HG03095 (cell line): ENCODE data around the gene ELK1.
"Not testable (repeated sequence)": the region's sequence is repeated elsewhere in the genome, so short reads cannot be mapped to it uniquely, and the experiment has no call there.

Experiments used
- ATAC-seq: cut with Tn5 transposase; IDR thresholded peaks from one replicate; pipeline ENCODE4 v1.9.1; 2021; ENCODE audit warnings: moderate library complexity; ENCODE audit not compliant: unreplicated experiment

ELK1 gene, protein sequence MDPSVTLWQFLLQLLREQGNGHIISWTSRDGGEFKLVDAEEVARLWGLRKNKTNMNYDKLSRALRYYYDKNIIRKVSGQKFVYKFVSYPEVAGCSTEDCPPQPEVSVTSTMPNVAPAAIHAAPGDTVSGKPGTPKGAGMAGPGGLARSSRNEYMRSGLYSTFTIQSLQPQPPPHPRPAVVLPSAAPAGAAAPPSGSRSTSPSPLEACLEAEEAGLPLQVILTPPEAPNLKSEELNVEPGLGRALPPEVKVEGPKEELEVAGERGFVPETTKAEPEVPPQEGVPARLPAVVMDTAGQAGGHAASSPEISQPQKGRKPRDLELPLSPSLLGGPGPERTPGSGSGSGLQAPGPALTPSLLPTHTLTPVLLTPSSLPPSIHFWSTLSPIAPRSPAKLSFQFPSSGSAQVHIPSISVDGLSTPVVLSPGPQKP

DNA sequence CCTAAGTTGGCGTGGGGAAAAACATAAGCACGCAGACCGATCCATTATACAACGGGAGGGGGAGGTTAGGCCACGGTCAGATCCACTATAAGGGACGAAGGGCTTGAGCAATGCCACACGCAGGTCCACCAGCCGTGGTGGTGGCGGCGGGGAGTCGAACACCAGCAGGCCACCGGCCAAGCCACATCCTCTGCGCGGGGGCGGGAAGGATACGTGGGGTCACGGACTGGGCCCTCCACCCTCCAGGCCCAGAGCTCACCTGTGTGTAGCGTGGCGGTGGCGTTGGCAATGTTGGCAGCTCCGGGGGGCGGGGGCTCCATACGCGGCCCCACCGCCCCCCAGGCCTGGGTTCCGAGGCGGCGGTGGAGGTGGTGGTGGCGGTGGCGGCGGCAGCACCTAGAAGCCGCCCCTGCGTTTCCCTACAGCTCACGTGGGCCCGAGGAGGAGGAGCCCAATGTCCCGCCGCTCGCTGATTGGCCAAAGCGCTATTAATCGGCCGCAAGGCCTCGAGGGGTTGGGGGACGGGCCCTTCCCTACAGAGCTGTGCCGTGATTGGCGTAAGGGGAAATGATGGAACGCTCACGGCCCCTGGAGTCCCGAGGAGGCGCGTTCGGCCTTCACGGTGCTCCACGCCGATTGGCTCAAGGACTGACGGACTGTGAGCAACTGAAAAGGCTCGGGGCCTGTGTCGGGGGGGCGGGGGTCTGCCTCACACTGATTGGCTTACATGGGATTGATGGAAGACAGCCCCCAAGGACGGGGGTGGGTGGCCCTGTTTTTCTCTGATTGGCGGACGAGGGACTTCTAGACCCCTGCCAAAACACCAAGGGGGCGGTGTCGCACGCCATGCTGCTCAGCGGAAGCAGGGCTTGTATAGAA, at the start of gene ELK1:
Gene ELK1, minus strand, starts transcription at position 400 of the 879 bp plus-strand sequence. CDS start 9,122 bp downstream, outside the sequence.
- peak; percentile 87 for ATAC-seq

DNA sequence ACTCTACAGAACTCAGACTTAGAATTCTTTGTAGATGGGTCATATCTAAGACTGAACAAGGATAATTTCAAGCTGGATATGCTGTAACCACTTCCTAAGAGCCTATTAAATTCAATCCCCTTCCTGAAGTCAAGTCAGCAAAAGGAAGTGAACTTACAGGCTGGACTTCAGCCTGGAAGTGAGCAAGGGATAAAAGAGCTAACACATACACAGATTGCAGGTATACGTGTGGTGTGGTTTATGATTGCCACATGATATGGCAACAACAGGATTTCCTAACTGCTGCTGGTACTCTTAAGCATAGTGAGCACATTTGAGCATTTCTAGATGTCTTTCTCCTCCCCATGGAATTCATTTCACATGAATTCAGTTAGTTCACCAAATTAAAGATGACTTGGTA, 46.8 kb upstream of the ELK1 start:
- no peak for ATAC-seq

DNA sequence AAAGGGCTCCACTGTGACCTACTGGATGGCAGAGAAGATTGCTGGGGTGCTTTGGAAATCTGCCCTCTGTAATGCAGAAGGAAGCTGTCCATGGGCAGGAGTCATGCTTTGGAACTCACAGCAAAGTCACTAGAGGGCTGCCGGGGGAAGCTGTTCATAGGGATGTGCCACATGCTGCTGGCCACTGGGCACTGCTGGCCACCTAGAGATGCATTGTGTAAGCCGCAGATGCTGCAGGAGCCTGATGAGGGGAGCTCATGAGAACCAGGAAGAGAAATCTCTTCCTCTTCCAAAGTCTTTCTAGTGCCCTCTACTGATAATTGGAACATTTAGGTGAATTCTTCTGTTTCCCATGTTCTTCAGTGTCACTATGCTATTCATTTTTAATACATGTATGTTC, 39.8 kb upstream of the ELK1 start:
- ATAC-seq: no peak

DNA sequence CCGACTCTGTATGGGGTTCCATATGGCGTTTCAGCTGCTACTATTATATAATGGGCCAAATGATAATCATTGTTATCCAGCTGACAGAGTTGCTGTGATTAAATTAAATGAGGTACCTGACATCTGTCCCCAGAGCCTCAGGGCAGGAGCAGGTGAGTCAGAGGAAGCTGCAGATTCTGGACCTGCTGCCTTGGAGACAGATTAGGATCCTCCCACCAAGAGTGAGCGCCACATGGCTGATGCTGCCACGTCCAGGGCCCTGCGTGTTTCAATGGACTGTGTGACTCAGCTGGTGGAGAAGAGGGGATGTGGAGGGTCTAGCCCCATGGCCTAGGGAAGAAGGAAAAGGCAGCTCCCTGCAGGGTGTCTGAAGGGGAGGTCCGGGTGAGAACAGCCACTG, 36.9 kb upstream of the ELK1 start:
- no peak for ATAC-seq

DNA sequence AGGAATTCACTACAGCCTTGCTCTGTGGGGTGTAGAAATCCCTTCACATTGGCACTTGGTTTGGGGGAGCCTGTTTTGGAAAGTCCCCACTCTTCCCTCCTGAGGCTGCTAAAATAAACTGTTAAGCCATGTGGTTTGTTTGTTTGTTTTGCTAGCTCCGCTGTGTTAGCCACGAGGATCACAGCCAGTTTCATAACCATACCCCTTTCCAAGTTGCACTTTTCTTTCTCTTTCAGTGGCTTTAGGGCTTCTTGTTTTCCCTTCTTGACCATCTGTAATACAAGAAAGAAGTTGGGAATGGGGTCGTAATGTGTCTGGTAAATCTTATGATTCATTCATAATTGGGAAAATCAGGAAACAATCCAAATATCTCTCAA, 33.5 kb upstream of the ELK1 start:
- no peak for ATAC-seq

DNA sequence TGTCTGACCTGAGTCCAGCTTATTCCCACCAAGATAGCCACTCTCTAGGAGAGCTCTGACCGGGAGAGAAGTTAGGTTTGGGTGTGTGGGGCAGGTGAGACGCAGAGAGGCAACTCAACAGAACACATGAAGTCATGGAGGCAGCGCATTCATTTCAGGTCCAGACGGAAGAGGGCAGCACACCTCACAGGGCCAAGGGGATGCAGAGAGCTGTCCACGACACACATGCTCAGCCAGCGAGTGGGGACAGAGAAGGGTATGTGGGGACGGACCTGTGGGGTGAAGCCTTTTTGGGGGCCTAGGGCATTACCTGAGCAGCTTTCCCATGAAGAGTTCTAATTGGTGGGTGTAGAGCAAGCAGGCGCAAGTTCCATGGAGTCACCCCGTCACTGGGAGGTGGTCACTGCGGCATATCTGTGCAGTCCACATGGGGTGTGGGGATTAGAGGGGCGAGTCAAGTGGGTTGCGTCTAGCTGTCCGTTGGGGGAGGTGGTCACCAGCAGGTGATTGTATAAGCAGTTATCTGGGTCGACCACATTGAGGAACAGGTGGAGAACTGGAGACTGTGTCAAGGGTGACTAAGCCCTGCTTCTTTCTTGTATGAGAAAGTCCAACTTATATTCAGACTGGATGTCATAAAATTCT, 32.9 kb upstream of the ELK1 start:
- ATAC-seq: no peak

DNA sequence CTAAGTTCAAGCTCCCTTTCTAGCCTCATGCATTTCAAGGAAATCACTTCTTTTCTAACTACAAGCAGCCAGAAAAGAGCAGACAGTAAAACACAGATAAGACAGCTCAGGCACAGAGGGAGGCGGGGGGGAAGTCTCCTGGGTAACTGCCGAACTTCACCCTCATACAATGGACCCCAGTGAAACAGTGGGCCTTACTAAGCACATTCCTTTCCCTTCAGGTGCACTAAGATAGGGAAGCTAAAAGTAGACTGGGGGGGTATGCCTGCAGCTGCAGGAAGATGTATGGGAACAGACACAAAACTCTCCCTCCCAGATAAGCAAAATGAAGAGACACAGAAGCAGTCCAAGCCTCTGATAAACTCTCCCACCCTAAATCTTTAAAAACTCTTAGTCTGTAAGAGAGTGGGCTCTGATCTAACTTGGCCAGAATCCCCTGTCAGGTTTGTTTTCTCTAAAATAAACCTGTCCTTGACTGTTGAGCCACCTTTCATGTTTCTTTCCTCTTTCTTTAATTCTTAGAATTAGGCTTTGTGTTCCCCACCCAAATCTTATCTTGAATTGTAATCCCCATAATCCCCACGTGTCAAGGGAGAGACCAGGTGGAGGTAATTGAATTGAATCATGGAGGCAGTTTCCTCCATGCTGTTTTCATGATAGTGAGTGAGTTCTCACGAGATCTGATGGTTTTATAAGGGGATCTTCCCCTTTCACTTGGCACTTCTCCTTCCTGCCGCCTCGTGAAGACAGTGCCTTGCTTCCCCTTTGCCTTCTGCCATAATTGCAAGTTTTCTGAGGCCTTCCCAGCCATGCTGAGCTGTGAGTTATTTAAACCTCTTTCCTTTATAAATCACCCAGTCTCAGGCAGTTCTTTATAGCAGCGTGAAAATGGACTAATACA, 25.8 kb upstream of the ELK1 start:
- not testable (repeated sequence) for ATAC-seq

DNA sequence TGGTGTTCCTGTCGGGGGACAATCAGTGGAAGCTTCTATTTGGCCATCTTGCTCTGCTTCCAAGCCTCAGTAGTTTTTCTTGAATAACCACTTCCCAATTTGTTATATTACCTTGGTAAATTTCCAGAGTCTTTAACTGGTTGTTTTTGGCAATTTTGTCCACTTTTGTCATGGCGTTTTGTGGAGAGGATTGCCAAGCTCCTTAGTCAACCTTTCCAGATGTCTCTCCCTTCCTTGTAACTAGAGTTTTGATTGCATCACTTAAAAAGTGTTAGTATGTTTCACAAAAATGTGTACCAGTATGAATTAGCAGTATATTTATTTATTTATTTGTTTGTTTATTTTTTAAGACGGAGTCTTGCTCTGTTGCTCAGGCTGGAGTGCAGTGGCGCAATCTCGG, 24.4 kb upstream of the ELK1 start:
- ATAC-seq: no peak

DNA sequence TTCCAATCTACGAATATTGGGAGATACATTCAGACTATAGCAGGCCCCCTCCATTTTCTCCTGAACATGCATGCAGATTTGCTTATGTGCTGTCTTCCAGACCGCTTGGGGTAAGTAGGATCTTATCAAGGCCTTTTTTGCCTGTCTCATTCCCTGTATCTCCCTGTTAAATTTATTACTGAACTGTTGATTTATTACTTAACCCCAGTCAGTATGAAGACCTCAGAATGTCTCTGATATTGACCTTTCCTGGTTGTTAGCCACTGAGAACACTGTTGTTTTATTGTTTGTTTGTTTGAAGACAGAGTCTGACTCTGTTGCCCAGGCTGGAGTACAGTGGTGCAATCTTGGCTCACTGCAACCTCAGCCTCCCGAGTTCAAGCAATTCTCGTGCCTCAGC, 15.4 kb upstream of the ELK1 start:
- ATAC-seq: not testable (repeated sequence)

DNA sequence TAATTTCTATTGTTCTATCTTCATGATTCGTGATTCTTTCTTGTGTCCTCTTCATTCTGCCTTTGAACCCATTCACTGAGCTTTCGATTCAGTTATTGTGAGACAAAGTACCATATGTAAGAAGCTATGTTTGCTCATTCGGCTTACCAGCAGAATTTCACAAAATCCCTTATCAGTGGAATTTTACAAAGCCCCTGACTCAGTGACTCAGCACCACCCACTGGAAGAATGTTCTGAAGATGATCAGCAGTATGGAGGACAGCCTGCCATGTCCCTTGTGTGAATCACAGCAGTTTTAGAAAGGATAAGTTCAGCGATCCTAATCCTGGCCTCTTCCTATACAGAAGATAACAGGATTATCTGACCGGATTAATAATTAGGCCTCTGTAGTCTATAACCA, 14.4 kb upstream of the ELK1 start:
- no peak for ATAC-seq

DNA sequence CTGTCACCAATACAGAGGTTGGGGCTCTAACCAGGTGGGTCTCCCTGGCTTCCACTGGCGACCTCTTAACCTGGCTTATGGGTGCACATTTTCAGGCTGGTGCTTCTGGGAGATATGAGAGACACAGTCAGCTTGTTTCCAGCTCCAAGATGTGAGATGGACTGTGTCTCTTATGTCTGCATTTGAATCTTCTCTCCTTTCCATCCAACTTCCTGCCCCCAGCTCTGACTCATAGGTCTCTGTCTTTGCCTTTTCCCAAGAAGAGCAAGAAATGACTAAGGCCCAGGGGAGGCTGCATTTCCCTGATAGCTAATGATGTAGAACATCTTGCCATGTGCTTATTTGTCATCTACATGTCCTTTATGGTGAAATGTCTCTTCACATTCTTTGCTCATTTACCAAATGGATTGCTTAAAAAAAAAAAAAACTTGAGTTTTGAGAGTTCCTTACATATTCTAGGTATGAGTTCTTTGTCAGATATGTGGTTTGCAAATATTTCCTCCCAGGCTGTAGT, 11.8 kb upstream of the ELK1 start:
- no peak for ATAC-seq

DNA sequence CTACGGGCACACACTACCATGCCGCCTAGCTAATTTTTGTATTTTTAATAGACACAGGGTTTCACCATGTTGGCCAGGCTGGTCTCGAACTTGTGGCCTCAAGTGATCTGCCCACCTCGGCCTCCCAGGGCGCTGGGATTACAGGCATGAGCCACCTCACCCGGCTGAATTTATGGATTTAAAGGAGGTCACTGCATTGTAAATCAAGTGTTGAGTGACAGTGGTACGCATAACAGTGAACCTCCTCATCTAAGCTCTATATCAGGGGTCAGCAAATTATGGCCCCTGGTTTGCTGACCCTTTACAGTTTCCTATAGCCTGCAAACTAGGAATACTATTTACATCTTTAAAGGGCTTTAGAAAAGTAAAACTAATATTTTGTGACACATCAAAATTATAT, 11.2 kb upstream of the ELK1 start:
- ATAC-seq: no peak

DNA sequence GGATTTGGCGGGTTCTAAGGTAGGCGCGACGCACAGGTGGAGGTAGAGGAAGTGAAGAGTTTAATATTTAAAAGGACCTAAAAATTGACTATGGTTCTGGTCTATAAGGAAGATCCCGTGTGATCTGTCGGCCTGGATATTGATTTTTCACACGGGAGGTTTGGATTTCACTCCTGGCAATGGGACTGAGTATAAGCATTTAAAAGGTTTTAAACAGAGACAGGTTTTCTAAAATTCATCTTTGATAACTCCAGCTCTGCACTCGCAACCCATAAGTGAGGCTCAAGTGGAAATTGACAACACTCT, 9.0 kb upstream of the ELK1 start:
- no peak for ATAC-seq

DNA sequence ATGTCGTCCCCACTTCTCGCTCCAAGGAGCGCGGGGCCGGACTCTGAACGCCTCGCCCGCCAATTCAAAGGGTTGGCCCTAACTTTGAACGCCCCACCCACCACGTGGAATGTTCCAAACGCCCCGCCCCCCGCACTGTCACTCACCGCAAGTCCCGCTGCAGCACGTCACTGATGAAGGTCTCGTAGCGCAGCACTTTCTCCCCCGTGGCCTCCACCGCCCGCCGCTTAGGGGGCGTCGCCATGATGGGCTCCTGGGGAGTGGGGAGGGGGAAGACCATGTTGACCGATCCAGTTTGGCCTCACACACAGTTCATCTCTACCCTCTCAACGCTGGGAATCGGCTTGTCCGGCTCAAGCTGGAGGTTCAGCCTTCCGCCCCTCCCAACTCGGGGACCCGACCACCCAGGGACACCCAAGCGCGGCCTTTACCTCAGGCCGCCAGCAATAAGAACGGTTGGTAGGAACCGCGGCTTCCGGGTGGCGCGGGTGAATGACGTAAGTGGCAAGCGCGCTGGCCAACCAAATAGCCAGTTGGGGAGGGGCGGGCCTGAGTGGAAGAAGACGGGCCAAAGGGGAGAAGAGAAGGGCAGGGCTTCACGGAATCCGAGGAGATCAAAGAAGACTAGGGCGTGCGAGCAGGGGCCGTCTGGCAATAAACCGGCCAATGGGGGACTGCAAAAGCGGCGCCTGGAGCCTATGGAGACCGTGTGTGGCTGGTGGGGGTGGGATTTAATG, 8.5 kb upstream of the ELK1 start, which contains the start of gene UXT:
Gene UXT, minus strand, starts transcription at position 497 of the 737 bp plus-strand sequence. Its CDS starts 253 bp downstream, at position 244.
- ATAC-seq: peak; percentile 76

DNA sequence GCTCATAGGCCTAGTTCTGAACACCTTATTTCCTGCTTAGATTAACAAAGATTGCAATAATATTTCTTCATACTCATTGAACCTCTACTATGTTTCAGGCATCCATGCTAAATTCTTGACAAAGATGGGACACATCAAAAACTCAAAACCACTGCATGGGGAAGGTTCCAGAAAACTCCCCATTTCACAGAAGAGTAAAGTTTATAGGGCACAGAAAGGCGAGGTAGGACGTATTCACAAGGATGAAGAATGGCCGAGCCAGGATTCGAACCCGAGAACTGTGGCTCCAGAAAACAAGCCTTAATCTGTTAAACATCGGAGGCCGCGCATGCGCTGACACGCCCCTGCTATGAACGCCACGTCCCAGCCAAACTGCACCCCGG, 7.9 kb upstream of the ELK1 start:
- ATAC-seq: no peak

DNA sequence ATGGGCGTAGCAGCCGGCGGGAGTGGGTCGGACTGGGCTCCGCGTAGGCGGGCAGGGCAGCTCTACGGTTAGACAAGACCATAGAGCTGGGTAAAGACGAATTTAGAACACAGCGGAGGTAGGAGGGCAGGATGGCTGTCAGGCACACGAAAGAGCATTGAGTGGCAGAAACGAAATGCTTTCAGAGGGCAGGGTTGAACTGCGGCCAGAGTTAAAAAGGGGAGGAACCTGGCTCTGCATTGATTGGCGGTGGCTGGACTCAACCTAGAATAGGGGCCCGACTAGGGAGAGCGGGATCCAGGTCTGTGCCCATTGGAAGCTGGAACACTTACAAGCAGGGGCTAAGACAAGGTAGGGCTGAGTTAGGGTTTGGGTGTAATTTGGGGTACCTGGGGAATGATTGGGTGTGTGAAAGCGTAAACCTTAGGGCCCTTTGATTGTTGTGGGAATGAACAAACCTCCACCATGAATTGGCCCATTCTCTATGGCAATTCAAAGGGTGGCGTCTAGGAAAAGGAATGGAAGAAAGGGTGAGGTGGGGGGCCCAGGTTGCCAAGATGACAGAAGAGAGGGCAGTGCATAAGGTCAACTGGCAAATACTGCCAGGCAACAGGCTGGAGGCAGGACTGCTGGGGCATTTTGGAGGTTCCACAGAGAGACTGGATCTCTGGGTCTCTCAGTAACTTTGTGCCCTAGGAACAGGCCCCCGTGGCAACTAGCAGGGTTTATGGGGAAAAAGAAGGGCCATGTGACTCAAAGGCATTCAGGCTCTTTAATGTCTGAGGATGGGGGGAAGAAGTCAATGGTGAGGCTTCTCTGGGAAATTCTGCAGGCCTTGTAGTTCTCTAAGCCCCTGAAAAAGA, 911 bp upstream of the ELK1 start:
- ATAC-seq: no peak

DNA sequence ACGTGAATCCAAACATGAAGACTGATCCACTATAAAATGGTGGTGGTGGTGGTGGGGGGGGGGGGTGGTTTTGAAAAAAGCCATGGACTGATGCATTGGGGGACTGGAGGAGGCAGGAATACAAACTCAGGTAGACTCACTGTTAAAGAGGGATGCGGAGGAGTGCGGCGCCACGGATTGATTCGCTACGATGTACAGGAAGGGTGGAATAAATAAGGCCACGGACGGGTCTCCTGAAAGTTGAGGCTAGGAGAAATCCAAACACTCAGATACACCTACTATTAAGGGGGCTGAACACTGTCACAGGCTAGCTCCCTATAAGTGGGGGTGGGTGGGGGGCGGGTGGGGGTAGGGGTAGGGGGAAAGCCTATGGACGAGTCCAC, 591 bp downstream of the ELK1 start:
- ATAC-seq: no peak

DNA sequence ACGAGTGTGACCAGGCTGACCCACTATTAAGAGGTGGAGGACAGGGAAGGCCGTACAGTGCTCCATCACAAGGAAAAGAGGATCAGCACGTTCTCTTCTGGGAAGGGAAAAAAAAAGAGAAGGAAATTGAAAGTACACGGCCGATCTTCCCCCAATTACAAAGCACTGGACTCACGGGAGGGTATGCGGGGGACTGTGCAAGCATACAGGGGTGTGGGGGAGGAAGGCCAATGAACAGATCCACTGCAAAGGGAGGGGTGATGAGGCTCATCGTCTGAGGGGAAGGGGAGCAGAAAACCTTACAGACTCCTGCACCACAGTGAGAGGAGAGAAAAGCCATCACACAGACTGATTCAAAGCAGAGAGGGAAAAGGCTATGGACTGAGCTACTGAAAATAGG, 1.1 kb downstream of the ELK1 start:
- no peak for ATAC-seq

DNA sequence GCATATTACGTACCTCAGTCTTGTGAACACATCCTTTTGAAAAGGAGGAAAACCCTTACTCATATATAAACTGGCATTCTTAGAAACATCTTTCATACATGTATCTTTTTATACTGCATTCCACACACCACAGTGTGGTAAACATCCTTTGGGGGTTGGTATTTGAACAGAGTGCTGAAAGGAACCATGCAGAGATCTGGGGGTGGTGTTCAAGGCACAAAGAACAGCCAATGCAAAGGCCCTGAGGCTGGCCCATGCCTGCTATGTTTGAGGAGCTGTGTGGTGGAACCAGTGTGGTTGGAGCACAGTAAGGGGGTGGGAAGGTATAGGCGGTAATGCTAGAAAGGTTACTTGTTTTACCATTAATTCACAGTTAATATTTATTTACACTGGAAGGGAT, 2.0 kb downstream of the ELK1 start:
- ATAC-seq: no peak
